HK-2 (cell line): ENCODE results near the gene VPS35L.
"Not testable (repeated sequence)": the region's sequence is repeated elsewhere in the genome, so short reads cannot be mapped to it uniquely, and the experiment has no call there.

Experiments used
- DNase-seq: peaks from one replicate; pipeline ENCODE4 v3.0.0-alpha.2; 2018; ENCODE audit not compliant: unreplicated experiment

The VPS35L gene

GRCh38 chr16:19649980-19650379, 94.5 kb downstream of the VPS35L start:
- DNase-seq = no peak

- no peak for DNase-seq
These were observed 98.6 kb downstream of the VPS35L start for GRCh38 chr16:19654147-19654546.

GRCh38 chr16:19655242-19655777, 99.8 kb downstream of the VPS35L start:
- no peak for DNase-seq

GRCh38 chr16:19657831-19658230, 102.3 kb downstream of the VPS35L start:
- DNase-seq = no peak

- DNase-seq = no peak
These were observed 104.1 kb downstream of the VPS35L start for GRCh38 chr16:19659554-19659953.

- DNase-seq = no peak
These were observed 104.9 kb downstream of the VPS35L start for GRCh38 chr16:19660432-19660831.

GRCh38 chr16:19662351-19662750, 106.8 kb downstream of the VPS35L start:
- DNase-seq = no peak

GRCh38 chr16:19664166-19664565, 108.7 kb downstream of the VPS35L start:
- DNase-seq = no peak

GRCh38 chr16:19665313-19665712, 109.8 kb downstream of the VPS35L start:
- not testable (repeated sequence) for DNase-seq

- no peak for DNase-seq
These were observed 111.0 kb downstream of the VPS35L start for GRCh38 chr16:19666477-19666876.

GRCh38 chr16:19672378-19672777, 116.9 kb downstream of the VPS35L start:
- no peak for DNase-seq

GRCh38 chr16:19674485-19674884, 119.0 kb downstream of the VPS35L start:
- no peak for DNase-seq

GRCh38 chr16:19677402-19677801, 121.9 kb downstream of the VPS35L start:
- DNase-seq = no peak

- DNase-seq = no peak
These were observed 123.3 kb downstream of the VPS35L start for GRCh38 chr16:19678804-19679203.

- not testable (repeated sequence) for DNase-seq
These were observed 123.8 kb downstream of the VPS35L start for GRCh38 chr16:19679281-19679680.

- no peak for DNase-seq
These were observed 125.4 kb downstream of the VPS35L start for GRCh38 chr16:19680881-19681340.

GRCh38 chr16:19681637-19682036, 126.1 kb downstream of the VPS35L start:
- no peak for DNase-seq

- no peak for DNase-seq
These were observed 128.1 kb downstream of the VPS35L start for GRCh38 chr16:19683453-19684236.

- DNase-seq = no peak
These were observed 129.7 kb downstream of the VPS35L start for GRCh38 chr16:19685176-19685575.

- DNase-seq = no peak
These were observed 131.8 kb downstream of the VPS35L start for GRCh38 chr16:19687279-19687678.

GRCh38 chr16:19688396-19689024, 133.0 kb downstream of the VPS35L start:
- DNase-seq = no peak

- no peak for DNase-seq
These were observed 133.8 kb downstream of the VPS35L start for GRCh38 chr16:19689342-19689741.

- DNase-seq = no peak
These were observed 134.7 kb downstream of the VPS35L start for GRCh38 chr16:19690196-19690595.
